Activated CD4-positive, alpha-beta T cell treated with anti-CD3 and anti-CD28 coated beads, Interleukin-2, amount 50 U/mL, for 48 hours (primary cell): Measurements from ENCODE around the gene ZMIZ1.

Experiments
- DNase-seq, 2 experiments: peaks; one replicate each; pipeline ENCODE4 v3.0.0-alpha.2; 2020

Gene ZMIZ1

GRCh38 chr10:79158402-79159097 is 89.8 kb downstream of the ZMIZ1 start:
- no peak for DNase-seq

DNA sequence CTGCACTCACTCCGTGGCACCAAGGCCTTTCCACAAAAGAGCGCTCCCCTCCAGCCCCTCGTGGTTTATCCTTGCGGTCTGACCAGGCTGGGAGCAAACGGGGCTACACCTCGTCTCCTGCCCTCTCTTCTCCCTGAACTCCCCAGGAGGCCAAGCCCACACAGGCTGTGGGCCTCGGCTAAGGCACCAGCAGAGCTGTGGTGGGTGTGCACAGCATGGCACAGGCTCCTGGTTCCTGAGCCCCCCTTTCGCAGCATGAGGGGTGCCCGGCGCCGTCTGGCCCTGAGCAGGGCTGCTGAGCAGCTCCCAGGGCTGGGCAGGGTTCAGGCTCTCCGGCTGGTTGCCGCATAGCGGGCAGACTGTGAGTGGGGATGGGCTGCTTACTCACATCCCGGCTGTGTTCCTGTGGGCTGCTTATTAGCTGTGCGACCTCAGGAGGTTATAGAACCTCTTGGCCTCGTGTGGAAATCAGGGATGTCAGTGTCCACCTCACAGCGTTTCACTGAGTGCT is 90.4 kb downstream of the ZMIZ1 start:
- no peak for DNase-seq

GRCh38 chr10:79159785-79160184 is 91.0 kb downstream of the ZMIZ1 start:
- DNase-seq = no peak

- DNase-seq = no peak
Observed at GRCh38 chr10:79160191-79160590, 91.4 kb downstream of the ZMIZ1 start.

DNA sequence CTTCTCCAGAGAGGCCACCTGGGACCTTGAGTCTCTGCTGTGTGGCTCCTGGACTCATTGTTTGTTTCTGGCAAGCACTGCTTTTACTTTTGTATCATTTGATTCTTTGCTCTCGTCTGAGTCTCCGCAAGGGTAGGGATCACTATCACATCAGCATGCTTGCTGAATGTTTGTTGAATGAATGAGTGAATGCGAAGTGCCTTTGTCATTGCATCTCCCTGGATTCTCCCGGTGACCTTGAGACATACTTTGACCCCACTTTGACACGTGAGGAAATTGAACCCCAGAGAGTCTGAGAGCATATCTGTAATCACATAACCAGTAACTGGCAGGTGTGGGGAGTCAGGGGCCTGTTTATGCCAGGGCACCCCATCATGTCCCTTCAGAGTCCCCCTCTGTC is 92.8 kb downstream of the ZMIZ1 start:
- no peak for DNase-seq

DNA sequence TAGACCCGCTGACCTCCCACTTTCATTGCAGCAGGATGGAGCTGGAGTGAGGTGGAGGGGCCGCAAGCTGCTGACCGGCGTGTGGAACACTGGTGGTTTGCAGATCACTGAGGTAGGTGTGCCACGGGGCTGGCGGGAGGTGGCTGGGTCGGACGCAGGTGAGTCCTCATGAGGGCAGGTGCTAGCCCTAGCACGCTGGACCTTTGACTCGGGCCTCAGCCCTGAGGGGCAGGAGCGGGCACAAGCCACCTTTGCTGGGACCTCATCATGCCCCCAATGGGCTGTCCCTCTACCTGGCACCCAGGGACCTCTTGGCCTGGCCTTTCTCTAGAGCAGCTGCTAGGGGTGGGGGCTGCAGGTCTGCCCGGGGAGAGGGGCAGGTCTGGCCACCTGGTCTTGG is 93.3 kb downstream of the ZMIZ1 start:
- no peak for DNase-seq

- DNase-seq = no peak
Observed at GRCh38 chr10:79162861-79163665, 94.3 kb downstream of the ZMIZ1 start.

GRCh38 chr10:79163666-79163975 is 94.9 kb downstream of the ZMIZ1 start:
- no peak for DNase-seq

DNA sequence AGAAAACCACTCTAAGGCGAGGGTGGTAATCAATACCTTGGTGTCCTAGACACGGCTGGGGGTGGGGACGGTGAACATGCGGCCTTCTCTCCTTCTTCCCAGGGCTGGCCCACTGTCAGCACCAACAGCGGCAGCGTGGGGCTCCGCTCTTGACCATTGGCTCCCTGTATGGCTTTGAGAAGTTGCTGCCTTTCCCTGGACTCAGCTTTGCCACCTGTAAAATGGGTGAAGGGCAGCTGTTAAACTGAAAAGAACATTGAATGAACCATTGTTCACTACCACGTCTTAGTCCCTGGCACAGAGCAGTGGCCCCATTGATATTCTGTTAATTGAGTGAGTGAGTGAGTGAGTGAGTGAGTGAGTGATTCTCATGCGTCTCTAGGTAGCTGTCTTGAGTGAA is 95.3 kb downstream of the ZMIZ1 start:
- no peak for DNase-seq

- no peak for DNase-seq
Observed at GRCh38 chr10:79165070-79165778, 96.5 kb downstream of the ZMIZ1 start.

- DNase-seq = no peak
Observed at GRCh38 chr10:79166312-79166721, 97.6 kb downstream of the ZMIZ1 start.

- DNase-seq = no peak
Observed at GRCh38 chr10:79166741-79167140, 98.0 kb downstream of the ZMIZ1 start.

DNA sequence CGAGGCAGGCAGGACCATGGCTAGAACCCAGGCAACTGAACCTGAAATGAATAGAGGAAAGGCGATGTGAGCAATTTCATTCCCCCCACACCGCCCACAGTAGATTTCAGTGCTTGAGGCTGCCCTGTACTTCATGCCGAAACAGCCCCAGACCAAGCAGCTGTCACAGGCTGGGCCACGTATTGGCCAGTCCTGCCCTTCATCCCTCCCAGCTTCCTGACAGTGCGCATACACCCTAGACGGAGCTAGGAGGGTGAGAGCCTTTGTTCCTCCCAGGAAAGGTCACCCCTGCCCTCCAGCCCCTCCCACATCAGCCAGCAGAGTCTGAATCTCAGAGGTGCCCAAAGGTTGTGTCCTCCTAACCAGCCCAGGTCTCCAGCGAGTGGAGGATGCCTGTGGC is 98.8 kb downstream of the ZMIZ1 start:
- DNase-seq = no peak

DNA sequence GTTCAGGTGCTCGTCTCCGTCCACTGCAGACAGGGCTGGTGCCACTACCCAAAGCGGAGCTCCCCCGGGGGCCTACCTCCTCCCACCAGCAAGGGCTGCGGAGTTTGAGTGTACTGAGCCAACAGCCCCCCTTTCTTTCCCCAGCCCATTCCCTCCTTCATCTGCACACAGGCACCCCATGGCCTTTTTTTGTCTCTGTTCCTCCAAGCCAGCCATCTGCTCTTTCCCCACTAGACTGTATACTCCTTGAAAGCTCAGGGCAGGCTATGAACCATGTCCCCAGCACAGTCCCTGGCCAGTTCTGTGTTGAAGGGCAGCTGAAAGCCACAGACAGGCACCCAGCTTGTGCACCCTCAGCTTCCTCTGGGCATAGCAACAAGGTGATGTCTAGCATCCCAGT is 99.4 kb downstream of the ZMIZ1 start:
- no peak for DNase-seq

- no peak for DNase-seq
Observed at GRCh38 chr10:79170226-79170752, 101.5 kb downstream of the ZMIZ1 start.

- no peak for DNase-seq
Observed at GRCh38 chr10:79170993-79171392, 102.2 kb downstream of the ZMIZ1 start.

DNA sequence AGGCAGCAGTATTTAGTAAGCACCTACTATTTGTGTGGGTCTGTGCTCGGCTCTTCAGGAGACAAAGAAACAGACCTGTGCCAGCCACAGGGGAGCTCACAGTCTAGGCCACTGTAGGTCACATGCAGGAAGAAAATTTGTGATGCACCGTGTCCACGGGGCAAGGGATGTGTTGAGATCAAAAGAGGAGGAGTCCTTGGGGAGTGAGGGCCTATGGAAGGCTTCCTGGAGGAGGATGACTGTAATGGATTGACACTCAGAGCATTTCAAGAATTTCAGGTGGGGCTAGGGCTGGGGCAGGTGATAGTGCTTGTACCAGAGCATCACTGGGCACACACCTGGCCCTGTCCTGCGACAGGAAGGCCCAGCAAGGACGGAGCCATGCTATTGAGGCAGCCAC is 102.7 kb downstream of the ZMIZ1 start:
- DNase-seq = no peak

DNA sequence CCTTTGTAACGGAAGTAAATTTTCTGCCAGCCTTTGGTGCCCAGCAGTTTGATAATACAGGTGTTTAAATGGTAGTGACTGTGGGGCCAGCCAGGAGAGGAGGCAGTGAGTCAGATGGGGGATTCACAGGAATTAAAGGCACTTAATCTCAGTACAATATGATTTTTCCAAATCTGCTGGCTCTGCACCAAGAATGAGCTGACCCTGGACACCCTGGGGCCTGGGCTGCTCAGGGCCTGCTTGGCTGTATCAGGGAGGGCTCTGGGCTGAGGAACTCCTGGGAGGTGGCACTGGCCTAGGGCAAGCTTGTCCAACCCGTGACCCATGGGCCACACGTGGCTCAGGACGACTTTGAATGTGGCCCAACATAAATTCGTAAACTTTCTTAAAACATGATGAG is 104.1 kb downstream of the ZMIZ1 start:
- DNase-seq = no peak

DNA sequence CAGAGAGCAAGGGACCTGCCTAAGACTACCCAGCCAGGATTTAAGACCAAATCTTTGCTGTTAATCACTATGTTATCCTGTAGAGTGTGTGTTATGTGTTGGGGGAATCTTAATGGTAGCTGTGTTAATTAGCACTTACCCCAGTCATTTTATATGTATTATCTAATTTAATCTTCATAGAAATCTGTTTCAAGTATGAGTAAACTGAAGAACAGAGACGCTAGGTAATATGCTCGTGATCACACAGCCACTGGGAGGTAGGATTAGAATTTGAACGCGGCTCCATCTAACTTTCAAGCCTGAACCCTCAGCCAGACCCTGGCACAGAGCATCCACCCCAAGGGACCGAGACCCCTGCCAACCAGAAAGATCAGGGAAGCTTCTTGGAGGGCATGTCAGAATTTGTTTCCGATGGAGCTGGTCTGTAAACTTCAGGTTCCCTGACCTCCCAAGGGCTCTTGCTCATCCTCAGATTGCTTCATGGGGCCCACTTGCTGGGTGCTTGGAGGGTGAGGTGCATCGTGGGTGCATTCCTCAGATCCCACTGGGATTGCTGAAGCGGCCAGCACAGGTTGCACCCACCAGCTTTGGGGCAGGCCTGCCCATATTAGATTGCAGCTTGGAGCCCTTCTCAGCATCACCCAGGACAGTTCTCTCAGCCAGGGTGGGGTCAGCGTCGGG is 105.0 kb downstream of the ZMIZ1 start:
- no peak for DNase-seq

GRCh38 chr10:79176052-79176501 is 107.3 kb downstream of the ZMIZ1 start:
- no peak for DNase-seq

DNA sequence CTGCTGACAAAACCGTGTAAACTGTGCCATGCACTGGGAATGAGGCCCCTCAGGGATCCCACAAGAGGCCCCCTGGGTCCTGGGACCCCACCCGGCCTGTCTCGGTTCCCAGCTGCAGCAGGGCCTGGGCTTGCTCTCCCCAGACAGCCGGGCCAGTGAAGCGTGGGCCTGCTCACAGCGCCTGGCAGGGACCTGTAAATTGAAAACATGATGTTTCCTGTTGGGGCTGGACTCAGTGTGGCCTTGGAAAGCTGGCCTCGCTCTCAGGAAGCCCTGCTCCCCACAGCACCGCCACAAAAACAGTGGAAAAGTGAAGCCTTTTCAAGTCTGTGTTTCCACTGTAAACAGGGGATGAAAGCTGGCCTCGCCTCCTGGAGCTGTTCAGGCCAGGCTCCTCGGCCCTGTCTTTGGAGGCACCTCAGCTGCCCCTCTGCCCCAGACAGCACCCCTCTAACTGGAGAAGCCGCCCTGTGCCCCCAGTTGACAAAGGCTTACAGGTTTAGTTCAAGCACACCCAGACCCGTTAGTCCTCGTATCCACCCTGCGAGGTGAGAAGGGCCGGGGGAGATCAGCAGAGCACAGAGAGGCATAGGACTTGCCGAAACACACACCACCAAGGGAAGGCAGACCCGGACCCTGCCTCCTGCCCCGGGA is 108.3 kb downstream of the ZMIZ1 start:
- DNase-seq = no peak

GRCh38 chr10:79178070-79178576 is 109.4 kb downstream of the ZMIZ1 start:
- no peak for DNase-seq
